ENCODE measurements around the gene BRD2.

The BRD2 gene

GRCh38 chr6:32984622-32985389, 16.4 kb downstream of the BRD2 start:
- DNase-seq, result peak; percentile 67

GRCh38 chr6:32989368-32989767, 21.0 kb downstream of the BRD2 start:
- no peak for DNase-seq

- no peak for DNase-seq
Observed at GRCh38 chr6:32991972-32992371, 23.6 kb downstream of the BRD2 start.

GRCh38 chr6:32993363-32993973, 25.1 kb downstream of the BRD2 start:
- DNase-seq, result no peak

GRCh38 chr6:32995448-32995847, 27.1 kb downstream of the BRD2 start:
- DNase-seq, result no peak

GRCh38 chr6:33000055-33000454, 31.7 kb downstream of the BRD2 start:
- DNase-seq, result no peak

DNA sequence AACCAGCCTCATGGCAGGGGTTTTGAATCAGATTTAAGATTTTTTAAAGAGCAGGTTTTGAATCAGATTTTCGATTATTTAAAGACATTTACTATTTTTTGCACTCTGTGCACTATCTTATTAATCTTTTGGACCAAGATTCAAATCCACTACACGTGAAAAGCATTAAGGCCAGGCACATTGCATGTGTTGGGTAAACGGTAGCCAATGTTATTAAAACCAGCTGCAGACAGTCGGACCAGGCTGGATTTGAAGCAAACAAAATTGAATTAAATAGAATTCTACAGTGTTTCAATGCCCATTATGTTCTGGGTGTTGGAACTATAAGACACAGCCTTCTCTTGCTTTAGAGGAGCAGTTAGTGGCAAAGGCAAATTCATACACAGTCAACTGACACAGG, 33.3 kb downstream of the BRD2 start:
- no peak for DNase-seq

- DNase-seq, result no peak
Observed at GRCh38 chr6:33004940-33005339, 36.5 kb downstream of the BRD2 start.

GRCh38 chr6:33007831-33008400, 39.5 kb downstream of the BRD2 start:
- peak; percentile 40 for DNase-seq

GRCh38 chr6:33008944-33009861, 40.8 kb downstream of the BRD2 start, which contains the start of gene HLA-DOA:
TSS of gene HLA-DOA (minus strand) at chr6:33009591.
- DNase-seq, result peak; percentile 49

DNA sequence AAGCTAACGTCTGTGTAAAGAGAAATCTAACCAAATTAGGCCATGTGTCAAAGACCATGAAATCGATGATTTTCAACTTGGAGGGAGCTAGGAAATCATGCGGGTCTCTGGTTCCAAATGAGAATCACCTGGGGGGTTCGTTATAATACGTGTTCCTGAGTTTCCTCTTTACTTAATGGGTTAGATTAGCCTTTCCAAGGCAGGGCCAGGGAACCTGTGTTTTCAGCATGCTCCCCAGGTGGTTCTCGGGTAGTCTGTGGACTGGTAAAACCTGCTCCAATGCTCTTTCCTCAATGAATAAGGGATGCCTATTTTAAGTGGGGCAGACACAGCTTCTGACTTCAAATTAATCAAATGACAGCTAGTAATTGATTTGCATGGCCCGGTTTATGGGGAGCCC, 42.0 kb downstream of the BRD2 start:
- no peak for DNase-seq

DNA sequence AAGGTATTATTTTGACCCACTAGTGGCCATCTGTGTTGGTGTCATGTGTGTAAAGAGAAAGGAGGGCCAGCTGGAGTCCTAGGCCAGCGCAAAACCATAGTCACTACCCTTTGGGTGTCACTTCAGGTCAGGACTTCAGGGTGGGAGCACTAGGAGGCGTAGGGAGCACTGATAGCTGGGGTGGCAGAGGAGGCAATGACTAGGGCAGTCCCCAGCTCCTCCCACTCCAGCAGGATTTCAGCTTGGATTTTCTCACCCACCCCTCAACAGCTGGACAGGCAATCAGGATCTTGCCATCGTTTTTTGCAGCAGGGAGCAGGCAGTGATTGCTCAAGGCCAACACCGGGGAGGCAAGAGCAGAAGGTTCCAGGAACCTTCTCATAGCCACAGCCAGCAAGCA, 45.2 kb downstream of the BRD2 start:
- no peak for DNase-seq

- peak; percentile 47 for DNase-seq
Observed at GRCh38 chr6:33014841-33015634, 46.6 kb downstream of the BRD2 start.

- DNase-seq, result no peak
Observed at GRCh38 chr6:33015798-33016197, 47.4 kb downstream of the BRD2 start.

DNA sequence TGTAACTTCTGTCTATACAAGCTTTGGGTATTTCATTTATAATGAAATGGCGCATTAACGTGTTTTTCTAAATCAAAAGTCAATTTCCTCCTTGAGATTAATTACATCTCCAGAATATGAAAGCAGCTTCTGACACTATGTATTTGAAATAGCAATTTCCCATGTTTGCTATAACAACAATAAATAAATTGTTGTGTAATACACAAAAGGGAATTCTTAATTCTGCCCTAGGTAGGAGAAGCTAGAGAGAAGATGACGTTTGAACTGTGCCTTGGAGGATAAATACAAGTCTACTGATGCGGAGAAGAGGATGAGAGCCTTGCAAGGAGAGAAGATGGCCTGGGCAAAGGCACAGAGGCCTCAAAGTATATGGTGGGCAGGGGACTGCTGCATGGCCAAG, 48.6 kb downstream of the BRD2 start:
- DNase-seq, result no peak

DNA sequence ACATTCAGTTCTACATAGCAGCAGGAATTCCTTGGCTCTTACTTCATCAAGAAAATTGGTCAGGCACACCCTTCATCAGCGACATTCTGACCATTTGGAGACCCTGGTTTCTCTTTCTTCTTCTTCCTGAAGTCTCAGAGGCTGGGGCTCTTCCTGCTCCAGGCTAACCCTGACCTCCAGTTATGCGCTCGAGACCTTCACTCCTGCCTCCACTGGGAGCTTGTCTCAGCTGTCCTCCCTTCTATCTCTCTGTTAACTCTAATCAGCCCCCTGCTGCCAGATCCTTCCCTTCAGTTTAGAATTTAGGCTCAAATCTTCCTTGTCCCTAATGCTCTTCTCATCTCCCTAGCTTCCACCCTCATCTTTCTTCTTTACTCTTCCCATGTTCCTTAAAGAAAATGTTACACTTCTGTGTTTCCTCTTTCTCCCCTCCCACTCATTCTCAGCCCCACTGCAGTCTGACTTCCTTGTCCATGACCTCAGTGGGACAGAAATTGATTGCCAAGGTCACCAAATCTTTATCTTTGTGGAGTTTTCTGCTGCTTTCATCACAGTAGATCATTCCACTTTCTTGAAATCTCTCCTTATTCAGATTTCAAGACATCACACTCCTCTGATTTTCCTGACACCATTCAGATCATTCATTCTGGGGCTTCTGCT, 49.4 kb downstream of the BRD2 start:
- no peak for DNase-seq

DNA sequence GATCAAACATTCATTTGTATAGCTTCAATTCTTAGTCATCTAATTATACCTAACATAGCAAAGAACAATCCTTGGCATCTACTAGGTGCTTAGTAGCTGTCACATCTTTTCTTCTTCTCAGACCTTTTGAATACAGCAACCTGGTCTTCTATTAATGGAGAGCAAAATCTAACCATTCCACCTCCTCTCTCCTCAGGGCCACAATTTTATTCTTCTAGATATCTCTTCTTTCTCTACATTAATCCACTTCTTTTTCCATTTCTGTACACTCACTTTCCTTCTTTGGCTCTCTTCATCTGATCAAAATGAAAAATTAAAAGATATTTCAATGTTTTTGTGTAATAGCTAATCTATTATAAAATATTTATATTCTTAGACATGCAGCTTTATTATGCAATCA, 50.0 kb downstream of the BRD2 start:
- no peak for DNase-seq

- no peak for DNase-seq
Observed at GRCh38 chr6:33018904-33019303, 50.5 kb downstream of the BRD2 start.

GRCh38 chr6:33019372-33019771, 51.0 kb downstream of the BRD2 start:
- no peak for DNase-seq

DNA sequence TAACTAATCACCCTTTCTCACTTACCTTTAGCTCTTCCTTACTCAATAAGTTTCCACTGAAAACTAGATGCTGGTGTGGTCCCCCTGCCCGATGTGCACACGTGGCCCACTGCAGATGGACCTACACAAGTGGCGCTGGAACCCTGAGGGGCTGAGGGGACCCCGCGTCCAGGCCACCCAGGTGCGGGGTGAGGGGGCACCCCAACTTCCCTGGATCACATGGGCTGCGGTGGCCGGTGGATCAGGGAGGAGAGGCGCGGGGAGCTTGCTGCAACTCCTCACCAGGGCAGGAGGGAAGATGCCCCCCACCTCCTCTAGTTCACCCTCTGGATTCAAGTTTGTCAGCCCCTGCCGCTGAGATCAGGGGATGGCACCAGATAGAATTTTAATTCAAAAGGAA, 53.5 kb downstream of the BRD2 start:
- no peak for DNase-seq

DNA sequence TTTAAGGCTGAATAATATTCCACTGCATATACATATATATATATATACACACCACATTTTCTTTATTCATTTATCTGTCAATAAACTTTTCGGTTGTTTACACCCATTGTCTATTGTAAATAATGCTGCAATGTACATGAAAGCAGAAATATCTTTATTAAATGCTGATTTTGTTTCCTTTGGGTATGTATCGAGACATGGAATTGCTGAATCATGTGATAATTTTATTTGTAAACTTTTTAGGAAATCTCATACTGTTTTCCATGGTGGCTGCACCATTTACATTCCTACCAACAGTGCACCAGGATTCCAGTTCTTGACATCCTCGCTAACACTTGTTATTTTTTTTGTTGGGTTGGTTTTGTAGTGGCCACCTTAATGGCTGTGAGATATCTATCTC, 55.1 kb downstream of the BRD2 start:
- DNase-seq, result no peak
